Calu3 (cell line): ENCODE results near the gene CCK. TPM values are rescaled to one million over a fixed set of nuclear protein-coding genes. Genes with fewer than 3 reads are reported as not detected.

Experiments used
- BruUV-seq: library from RNA; stranded (reverse); fragments of 400-500 nt; replicated peaks from 2 replicates; lab custom pipeline; 2021; lab: Mats Ljungman, UMichigan
- CTCF ChIA-PET: fragments of 300-600 bp; sonication (Branson Sonifier 250); formaldehyde crosslinking; loops from one replicate; lab custom pipeline; 2022; ENCODE audit warnings: antibody characterized with exemption; lab: Charles Lee
- DNase-seq: peaks from one replicate; pipeline ENCODE4 v3.0.0; 2022
- H3K27ac Mint-ChIP-seq: one replicate; pipeline ENCODE4 v1.8.0; 2022; ENCODE audit warnings: mixed read lengths; ENCODE audit not compliant: unreplicated experiment
- H3K27me3 Mint-ChIP-seq: one replicate; pipeline ENCODE4 v1.8.0; 2022; ENCODE audit warnings: mixed read lengths; ENCODE audit not compliant: unreplicated experiment
- H3K36me3 Mint-ChIP-seq: one replicate; pipeline ENCODE4 v1.8.0; 2022; ENCODE audit warnings: mild to moderate bottlenecking, moderate library complexity, mixed read lengths; ENCODE audit not compliant: insufficient read depth, unreplicated experiment
- H3K4me1 Mint-ChIP-seq: one replicate; pipeline ENCODE4 v1.8.0; 2022; ENCODE audit warnings: mild to moderate bottlenecking, low read depth, mixed read lengths; ENCODE audit not compliant: unreplicated experiment
- H3K4me3 Mint-ChIP-seq: one replicate; pipeline ENCODE4 v1.8.0; 2022; ENCODE audit warnings: mild to moderate bottlenecking, low read depth, moderate library complexity, mixed read lengths; ENCODE audit not compliant: unreplicated experiment
- H3K9me3 Mint-ChIP-seq: one replicate; pipeline ENCODE4 v1.8.0; 2022; ENCODE audit warnings: low read depth, mixed read lengths; ENCODE audit not compliant: unreplicated experiment
- intact Hi-C: fragments of 100-400 bp; cut with micrococcal nuclease; formaldehyde crosslinking; loops from one replicate; pipeline ENCODE4 v1.10.0; 2022; ENCODE audit not compliant: unreplicated experiment
- total RNA-seq: library from RNA; stranded (reverse); gene quantifications from 2 replicates; pipeline ENCODE4 v1.2.3, GENCODE V29; 2022
- TF ChIP-seq, protein P1 (sequence below): fragments of 200-600 bp; IDR thresholded peaks from one replicate; pipeline ENCODE4 v1.8.0; 2022; ENCODE audit warnings: antibody characterized with exemption; ENCODE audit not compliant: unreplicated experiment

CCK gene
- total RNA-seq, 1 experiment from 2014 or later = not detected

DNA sequence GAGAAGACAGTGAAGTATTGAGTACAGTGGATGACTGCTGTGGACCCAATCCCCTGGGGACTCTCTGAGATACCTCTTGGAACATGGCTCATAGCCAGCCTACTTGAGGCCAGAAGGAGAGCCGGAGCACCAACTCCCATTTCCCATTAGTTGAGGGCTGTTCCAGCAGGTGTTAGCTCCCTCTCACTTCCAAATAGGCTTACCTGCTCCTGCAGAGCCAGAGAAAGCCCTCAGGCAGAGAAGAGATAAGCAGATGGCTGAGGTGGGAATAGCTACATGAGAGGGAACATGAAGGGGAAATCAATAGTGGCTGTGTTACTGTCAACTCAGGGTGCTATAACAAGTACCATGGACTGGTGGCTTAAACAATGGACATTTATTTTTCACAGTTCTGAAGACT lies 4.6 kb upstream of the CCK start:
- Mint-ChIP-seq H3K4me1 (no peaks in the 10 kb centered on the region), H3K36me3 (no peaks in the 10 kb centered on the region), H3K9me3 (no peaks in the 10 kb centered on the region), H3K27ac (no peak overlapping the region), H3K27me3 (peaks cover 81% of the 10 kb centered on the region), H3K4me3 (no peak overlapping the region)
- intact Hi-C loops = no loop called here
- no TSS peak for BruUV-seq
- DNase-seq = no peak
- CTCF ChIA-PET = no interaction called here
- TF ChIP-seq, protein P1, sequence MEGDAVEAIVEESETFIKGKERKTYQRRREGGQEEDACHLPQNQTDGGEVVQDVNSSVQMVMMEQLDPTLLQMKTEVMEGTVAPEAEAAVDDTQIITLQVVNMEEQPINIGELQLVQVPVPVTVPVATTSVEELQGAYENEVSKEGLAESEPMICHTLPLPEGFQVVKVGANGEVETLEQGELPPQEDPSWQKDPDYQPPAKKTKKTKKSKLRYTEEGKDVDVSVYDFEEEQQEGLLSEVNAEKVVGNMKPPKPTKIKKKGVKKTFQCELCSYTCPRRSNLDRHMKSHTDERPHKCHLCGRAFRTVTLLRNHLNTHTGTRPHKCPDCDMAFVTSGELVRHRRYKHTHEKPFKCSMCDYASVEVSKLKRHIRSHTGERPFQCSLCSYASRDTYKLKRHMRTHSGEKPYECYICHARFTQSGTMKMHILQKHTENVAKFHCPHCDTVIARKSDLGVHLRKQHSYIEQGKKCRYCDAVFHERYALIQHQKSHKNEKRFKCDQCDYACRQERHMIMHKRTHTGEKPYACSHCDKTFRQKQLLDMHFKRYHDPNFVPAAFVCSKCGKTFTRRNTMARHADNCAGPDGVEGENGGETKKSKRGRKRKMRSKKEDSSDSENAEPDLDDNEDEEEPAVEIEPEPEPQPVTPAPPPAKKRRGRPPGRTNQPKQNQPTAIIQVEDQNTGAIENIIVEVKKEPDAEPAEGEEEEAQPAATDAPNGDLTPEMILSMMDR = no peak

DNA sequence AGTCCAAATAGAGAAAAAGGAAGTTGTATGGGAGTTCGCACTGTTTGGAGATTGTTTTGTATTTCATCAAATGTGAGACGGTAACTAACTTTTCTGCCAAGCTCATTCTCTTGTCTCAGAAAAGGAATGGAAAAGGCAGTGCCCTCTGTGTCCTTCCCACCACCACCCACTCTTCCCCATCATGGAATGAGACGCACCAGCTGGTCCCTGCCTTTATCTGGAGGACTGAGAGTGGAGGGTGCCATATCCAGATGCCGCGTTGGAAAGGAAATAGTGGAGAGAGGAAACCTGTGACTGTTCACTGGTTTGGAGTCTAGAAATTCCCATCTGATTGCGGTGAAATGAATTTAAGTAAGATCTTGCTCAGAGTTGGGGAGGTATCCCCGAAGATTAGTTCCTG lies 3.7 kb upstream of the CCK start:
- no TSS peak for BruUV-seq
- H3K9me3 Mint-ChIP-seq = no peaks in the 10 kb centered on the region
- H3K27ac Mint-ChIP-seq = no peak overlapping the region
- DNase-seq = no peak
- no peak overlapping the region for H3K4me3 Mint-ChIP-seq
- H3K36me3 Mint-ChIP-seq = no peaks in the 10 kb centered on the region
- peaks cover 78% of the 10 kb centered on the region for H3K27me3 Mint-ChIP-seq
- TF ChIP-seq, protein P1 = no peak
- no peaks in the 10 kb centered on the region for H3K4me1 Mint-ChIP-seq
- CTCF ChIA-PET = no interaction called here
- intact Hi-C loops = no loop called here

DNA sequence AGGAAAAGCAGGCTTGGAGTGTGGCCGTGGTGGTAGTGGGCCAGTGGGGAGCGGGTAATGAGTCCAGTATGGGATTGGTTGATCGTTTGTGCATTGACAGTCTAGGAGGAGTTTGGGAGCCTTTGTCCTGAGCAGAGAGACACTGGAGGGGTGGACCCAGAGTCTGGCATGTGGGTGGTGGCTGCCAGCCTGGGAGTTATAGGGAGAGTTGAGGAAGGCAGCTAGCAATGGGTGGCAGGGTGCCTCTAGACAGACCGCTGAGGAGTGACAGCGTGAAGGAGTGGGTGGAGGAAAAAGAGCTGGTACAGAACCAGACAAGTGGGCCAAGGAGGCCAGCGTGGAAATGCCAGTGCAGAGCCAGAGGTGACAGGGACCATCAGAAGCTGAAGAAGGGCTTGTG lies 1.9 kb upstream of the CCK start:
- no peak for DNase-seq
- H3K36me3 Mint-ChIP-seq = no peaks in the 10 kb centered on the region
- TF ChIP-seq, protein P1 = no peak
- intact Hi-C loops = no loop called here
- no peaks in the 10 kb centered on the region for H3K9me3 Mint-ChIP-seq
- no TSS peak for BruUV-seq
- H3K27ac Mint-ChIP-seq = no peak overlapping the region
- no peak overlapping the region for H3K4me3 Mint-ChIP-seq
- peaks cover 88% of the 10 kb centered on the region for H3K27me3 Mint-ChIP-seq
- CTCF ChIA-PET = interaction anchor here (0.6 kb wide), 1 partner anchor 16 kb away, joined by 4 read pairs; no protein-coding TSS in a partner anchor
- no peaks in the 10 kb centered on the region for H3K4me1 Mint-ChIP-seq

DNA sequence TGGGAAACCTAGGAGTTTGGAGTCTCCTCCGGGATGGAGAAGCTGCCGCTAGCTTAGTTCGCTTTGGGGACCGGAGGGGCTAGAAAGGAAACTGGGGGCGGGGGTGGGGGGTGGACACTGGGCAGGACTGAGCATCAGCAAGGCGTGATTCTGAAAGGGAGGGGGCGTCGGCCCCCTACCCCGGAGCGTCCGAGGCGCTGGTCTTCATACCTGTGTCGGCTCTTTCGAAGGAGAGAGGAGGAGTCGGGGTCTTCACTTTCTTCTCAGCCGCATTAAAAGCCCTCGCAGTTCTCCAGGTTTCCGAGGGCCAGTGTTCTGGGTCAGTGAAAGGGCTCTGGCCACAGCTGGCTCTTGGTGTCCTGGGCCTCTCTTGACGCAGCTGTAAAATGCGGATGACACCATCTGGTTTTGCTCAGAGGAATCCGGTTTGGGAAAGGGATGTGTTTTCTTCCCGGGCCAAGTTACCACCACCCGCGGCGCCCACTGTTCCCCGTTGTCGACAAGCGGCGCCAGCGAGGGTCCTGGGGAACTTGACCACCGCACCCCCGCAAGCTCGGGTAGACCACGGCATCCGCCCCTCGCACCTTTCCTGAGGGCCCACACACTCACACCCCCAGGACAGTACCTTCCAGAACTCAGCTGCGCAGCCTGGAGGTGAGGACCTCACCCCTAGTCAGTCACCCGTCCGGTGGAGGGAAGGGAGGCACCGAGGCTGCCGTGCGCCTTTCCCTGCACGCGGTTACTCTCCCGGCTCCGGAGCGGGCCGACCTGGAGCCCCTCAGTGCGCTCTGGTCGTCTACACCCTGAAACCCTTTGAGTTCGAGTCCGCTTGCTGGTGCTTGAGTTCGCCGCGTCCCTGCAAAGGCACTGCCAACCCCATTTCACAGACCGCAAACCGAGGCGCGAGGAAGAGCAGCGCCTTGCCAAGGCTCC lies 660 bp downstream of the CCK start:
- no peak for DNase-seq
- Mint-ChIP-seq H3K4me1 (no peaks in the 10 kb centered on the region), H3K27ac (no peak overlapping the region), H3K4me3 (no peak overlapping the region), H3K36me3 (no peaks in the 10 kb centered on the region), H3K9me3 (no peaks in the 10 kb centered on the region), H3K27me3 (peaks cover 71% of the 10 kb centered on the region)
- CTCF ChIA-PET = interaction anchor here (0.6 kb wide), 1 partner anchor 8 kb away, joined by 3 read pairs; no protein-coding TSS in a partner anchor
- BruUV-seq = no TSS peak
- intact Hi-C loops = no loop called here
- TF ChIP-seq, protein P1 = no peak
